Measurements from ENCODE around the gene PCSK5. TPM values are rescaled to one million over a fixed set of nuclear protein-coding genes. Genes with fewer than 3 reads are reported as not detected.

Gene PCSK5
- total RNA-seq, 2 experiments from 2014 or later = 0.76 TPM; not detected in 1

DNA sequence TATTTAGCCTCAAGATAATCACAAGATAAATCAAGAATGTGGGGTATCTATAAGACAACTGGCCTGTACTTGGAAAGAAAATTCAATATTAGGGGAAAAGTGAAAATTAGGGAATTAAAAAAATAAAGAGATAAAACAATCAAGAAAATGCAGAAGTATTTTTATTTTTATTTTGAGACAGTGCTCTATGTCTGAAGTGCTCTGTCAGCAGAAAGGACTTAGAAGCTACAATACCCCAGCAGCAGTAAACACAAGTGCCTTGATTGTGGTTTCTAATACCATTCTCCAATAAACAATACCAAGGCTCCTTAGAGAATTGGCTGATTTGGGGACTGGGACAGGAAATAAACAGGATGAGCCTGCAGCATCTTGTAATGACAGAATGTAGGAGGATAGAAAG, 358.8 kb downstream of the PCSK5 start:
- H3K4me2 ChIP-seq (ENCODE audit: low read length) = no peak overlapping the region
- no peak overlapping the region for H3K27ac ChIP-seq (ENCODE audit: low read depth, low read length, poor library complexity, severe bottlenecking)
- H3K9me3 ChIP-seq (ENCODE audit: low read length) = no peaks in the 10 kb centered on the region
- no peaks in the 10 kb centered on the region for H4K20me1 ChIP-seq (ENCODE audit: insufficient read depth, low read length)
- intact Hi-C loops (cut with micrococcal nuclease; ENCODE audit: unreplicated experiment) = no loop called here
- BruUV-seq (replicated peaks) = no TSS peak
- TF ChIP-seq, protein P1, sequence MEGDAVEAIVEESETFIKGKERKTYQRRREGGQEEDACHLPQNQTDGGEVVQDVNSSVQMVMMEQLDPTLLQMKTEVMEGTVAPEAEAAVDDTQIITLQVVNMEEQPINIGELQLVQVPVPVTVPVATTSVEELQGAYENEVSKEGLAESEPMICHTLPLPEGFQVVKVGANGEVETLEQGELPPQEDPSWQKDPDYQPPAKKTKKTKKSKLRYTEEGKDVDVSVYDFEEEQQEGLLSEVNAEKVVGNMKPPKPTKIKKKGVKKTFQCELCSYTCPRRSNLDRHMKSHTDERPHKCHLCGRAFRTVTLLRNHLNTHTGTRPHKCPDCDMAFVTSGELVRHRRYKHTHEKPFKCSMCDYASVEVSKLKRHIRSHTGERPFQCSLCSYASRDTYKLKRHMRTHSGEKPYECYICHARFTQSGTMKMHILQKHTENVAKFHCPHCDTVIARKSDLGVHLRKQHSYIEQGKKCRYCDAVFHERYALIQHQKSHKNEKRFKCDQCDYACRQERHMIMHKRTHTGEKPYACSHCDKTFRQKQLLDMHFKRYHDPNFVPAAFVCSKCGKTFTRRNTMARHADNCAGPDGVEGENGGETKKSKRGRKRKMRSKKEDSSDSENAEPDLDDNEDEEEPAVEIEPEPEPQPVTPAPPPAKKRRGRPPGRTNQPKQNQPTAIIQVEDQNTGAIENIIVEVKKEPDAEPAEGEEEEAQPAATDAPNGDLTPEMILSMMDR (conservative IDR thresholded peaks at IDR 0.05; ENCODE audit: low read length) = no peak
- TF ChIP-seq EZH2phosphoT487 (IDR thresholded peaks at IDR 0.05; ENCODE audit: borderline replicate concordance, low read depth, low read length) = no peak
- H3K79me2 ChIP-seq (ENCODE audit: insufficient read depth, low read depth, low read length) = no peaks in the 10 kb centered on the region
- no peaks in the 10 kb centered on the region for H3K4me1 ChIP-seq (ENCODE audit: insufficient read depth, low read length, poor library complexity, severe bottlenecking)
- no peaks in the 10 kb centered on the region for H3K9me2 ChIP-seq (ENCODE audit: insufficient read depth, low read length)
- no peaks in the 10 kb centered on the region for H3K36me3 ChIP-seq (ENCODE audit: insufficient read depth, low read length)
- no peak for DNase-seq (ENCODE audit: low spot score)
- ChIA-PET CTCF (ENCODE audit: unreplicated experiment) (no interaction called here), POLR2A (no interaction called here)
- no peak overlapping the region for H2AFZ ChIP-seq (ENCODE audit: low read length)
- no peak overlapping the region for H3K4me3 ChIP-seq (ENCODE audit: low read depth, low read length, poor library complexity, severe bottlenecking)

DNA sequence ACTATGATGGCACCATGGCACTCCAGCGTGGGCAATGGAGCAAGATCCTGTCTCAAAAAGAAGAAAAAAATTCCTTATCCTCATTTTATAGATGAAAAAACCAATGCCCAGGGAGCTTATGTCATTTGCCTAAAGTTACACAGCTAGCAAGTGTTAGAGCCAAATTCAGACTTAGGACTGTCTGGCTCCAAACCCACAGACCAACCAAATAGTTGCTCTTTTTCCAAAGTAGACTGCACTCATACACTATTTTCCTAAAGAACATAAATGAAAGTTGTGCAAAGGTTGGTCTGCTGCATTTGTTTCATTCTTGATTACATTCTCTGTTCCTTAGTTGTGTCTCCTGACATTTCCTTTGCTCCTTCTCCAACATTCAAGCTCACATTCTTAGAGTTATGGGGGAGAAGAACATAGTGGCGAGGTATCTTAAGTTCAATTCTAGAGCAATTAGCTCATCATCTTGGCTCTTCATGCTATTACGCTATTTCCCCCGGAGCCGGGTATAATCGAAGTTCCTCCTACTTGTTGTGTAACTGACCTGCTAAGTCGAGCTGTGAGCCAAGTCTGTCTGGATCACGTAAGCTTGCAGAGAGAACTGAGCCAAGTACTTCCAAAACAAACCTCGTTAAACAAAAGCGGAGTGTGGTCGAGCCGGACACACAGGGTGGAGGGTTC, 365.4 kb downstream of the PCSK5 start:
- DNase-seq (ENCODE audit: low spot score) = no peak
- H4K20me1 ChIP-seq (ENCODE audit: insufficient read depth, low read length) = no peaks in the 10 kb centered on the region
- ChIA-PET POLR2A (interaction anchor here (0.6 to 0.7 kb wide), 3 partner anchors 11 to 280 kb away, joined by 3 to 4 read pairs (median 3); no protein-coding TSS in a partner anchor), CTCF (ENCODE audit: unreplicated experiment) (no interaction called here)
- no peaks in the 10 kb centered on the region for H3K9me2 ChIP-seq (ENCODE audit: insufficient read depth, low read length)
- no TSS peak for BruUV-seq (replicated peaks)
- H3K27ac ChIP-seq (ENCODE audit: low read depth, low read length, poor library complexity, severe bottlenecking) = no peak overlapping the region
- H3K4me2 ChIP-seq (ENCODE audit: low read length) = no peak overlapping the region
- no peaks in the 10 kb centered on the region for H3K4me1 ChIP-seq (ENCODE audit: insufficient read depth, low read length, poor library complexity, severe bottlenecking)
- no peaks in the 10 kb centered on the region for H3K9me3 ChIP-seq (ENCODE audit: low read length)
- no peaks in the 10 kb centered on the region for H3K79me2 ChIP-seq (ENCODE audit: insufficient read depth, low read depth, low read length)
- intact Hi-C loops (cut with micrococcal nuclease; ENCODE audit: unreplicated experiment) = no loop called here
- H3K36me3 ChIP-seq (ENCODE audit: insufficient read depth, low read length) = no peaks in the 10 kb centered on the region
- no peak overlapping the region for H2AFZ ChIP-seq (ENCODE audit: low read length)
- H3K4me3 ChIP-seq (ENCODE audit: low read depth, low read length, poor library complexity, severe bottlenecking) = no peak overlapping the region
- TF ChIP-seq EZH2phosphoT487 (IDR thresholded peaks at IDR 0.05; ENCODE audit: borderline replicate concordance, low read depth, low read length) = no peak
- TF ChIP-seq, protein P1 (conservative IDR thresholded peaks at IDR 0.05; ENCODE audit: low read length) = no peak

DNA sequence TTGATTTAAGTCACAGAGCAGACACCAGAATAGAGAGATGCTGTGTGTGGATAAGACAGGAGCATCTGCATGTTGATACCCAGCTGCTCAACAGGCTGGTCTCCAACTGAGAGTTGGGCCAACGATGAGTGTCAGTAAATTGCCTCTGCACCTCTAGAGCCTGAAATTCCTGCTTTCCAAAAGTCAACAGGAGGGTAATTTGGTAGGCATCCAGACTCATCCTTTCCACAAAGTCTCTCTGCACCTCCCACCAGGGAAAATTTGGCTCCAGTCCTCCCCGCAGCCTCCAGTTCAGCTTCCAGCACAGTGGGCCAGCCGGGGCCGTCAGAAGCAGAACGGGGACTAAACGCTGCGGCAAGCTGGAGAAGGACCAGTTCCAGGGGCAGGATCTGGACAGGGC, 366.8 kb downstream of the PCSK5 start:
- no peak overlapping the region for H3K27ac ChIP-seq (ENCODE audit: low read depth, low read length, poor library complexity, severe bottlenecking)
- H4K20me1 ChIP-seq (ENCODE audit: insufficient read depth, low read length) = no peaks in the 10 kb centered on the region
- no peak overlapping the region for H2AFZ ChIP-seq (ENCODE audit: low read length)
- intact Hi-C loops (cut with micrococcal nuclease; ENCODE audit: unreplicated experiment) = no loop called here
- POLR2A ChIA-PET = no interaction called here
- no TSS peak for BruUV-seq (replicated peaks)
- no peaks in the 10 kb centered on the region for H3K36me3 ChIP-seq (ENCODE audit: insufficient read depth, low read length)
- no peak for DNase-seq (ENCODE audit: low spot score)
- no peak for TF ChIP-seq EZH2phosphoT487 (IDR thresholded peaks at IDR 0.05; ENCODE audit: borderline replicate concordance, low read depth, low read length)
- TF ChIP-seq, protein P1 (conservative IDR thresholded peaks at IDR 0.05; ENCODE audit: low read length) = no peak
- H3K4me2 ChIP-seq (ENCODE audit: low read length) = no peak overlapping the region
- no peaks in the 10 kb centered on the region for H3K79me2 ChIP-seq (ENCODE audit: insufficient read depth, low read depth, low read length)
- no peaks in the 10 kb centered on the region for H3K9me2 ChIP-seq (ENCODE audit: insufficient read depth, low read length)
- H3K4me3 ChIP-seq (ENCODE audit: low read depth, low read length, poor library complexity, severe bottlenecking) = no peak overlapping the region
- CTCF ChIA-PET (ENCODE audit: unreplicated experiment) = interaction anchor here (0.6 kb wide), 2 partner anchors 41 to 775 kb away, joined by 3 read pairs; no protein-coding TSS in a partner anchor
- H3K4me1 ChIP-seq (ENCODE audit: insufficient read depth, low read length, poor library complexity, severe bottlenecking) = no peaks in the 10 kb centered on the region
- no peaks in the 10 kb centered on the region for H3K9me3 ChIP-seq (ENCODE audit: low read length)

Measured in OCI-LY7 (cell line).